Measurements from ENCODE around the gene SLC66A1. TPM values are rescaled to one million over a fixed set of nuclear protein-coding genes. Genes with fewer than 3 reads are reported as not detected.

Gene SLC66A1
- total RNA-seq, 2 experiments from 2014 or later: 9.2 to 9.6 TPM

DNA sequence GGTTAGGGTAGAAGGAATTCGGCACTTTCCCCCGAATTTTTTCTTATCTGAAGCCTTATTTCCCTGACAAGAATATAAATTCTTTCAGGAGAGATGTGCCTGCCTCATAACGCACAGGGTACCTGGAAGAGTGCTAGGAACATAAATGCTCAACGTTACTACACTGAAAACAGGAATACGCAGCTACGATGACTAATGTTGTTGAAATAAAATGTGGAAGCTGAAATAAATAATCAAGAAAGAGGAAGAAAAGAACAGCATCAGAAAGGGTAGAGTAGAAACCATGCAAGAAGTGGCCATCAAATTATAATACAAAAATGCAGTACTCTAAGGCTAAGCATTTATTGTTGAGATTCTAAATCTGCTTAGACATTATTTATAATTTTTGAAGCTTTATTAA, 33.9 kb downstream of the SLC66A1 start:
- H3K27ac Mint-ChIP-seq: no peak overlapping the region

DNA sequence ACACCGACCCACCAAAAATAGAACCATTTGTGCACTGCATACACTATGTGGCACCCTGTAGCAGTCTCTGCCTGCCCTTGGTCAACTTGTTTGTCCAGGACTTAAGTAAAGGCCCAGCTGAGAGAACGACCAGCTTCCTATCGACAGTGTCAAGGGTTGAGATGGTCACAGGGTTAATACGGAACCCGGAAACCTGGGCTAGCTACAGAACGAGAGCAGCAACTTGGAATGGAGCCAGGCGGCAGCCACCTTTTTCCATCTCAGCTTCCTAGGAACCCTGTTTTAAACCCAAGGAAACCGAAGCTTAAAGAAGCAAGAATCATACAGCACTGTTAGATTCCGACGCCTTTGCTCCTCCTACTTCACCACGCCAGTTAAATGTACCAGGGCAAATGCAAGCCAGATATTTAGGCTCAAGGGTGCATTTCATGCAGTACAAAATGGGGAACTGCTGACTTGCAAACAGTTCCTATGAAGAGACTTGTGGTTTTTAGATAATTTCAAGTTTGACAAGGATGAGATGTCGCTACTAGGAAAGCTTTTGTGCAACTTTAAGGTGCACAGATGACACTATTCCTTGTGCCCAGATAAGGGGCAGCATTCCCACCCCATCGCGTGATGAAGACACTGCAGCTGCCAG, 35.5 kb downstream of the SLC66A1 start:
- no peaks in the 10 kb centered on the region for H3K4me1 Mint-ChIP-seq
- no peaks in the 10 kb centered on the region for H3K9me3 Mint-ChIP-seq
- POLR2A ChIA-PET: interaction anchor here (0.6 kb wide), 1 partner anchor 94 kb away, joined by 3 read pairs; no protein-coding TSS in a partner anchor
- H3K4me3 Mint-ChIP-seq: no peak overlapping the region
- DNase-seq (no peak), ATAC-seq (ENCODE audit: low read depth) (no peak)
- H3K36me3 Mint-ChIP-seq: peaks cover 10% of the 10 kb centered on the region
- H3K27me3 Mint-ChIP-seq: no peaks in the 10 kb centered on the region
- H3K27ac Mint-ChIP-seq: no peak overlapping the region

More for the DNA sequence above, 33.9 kb downstream of the SLC66A1 start:
- no peaks in the 10 kb centered on the region for H3K27me3 Mint-ChIP-seq
- no peak for DNase-seq
- POLR2A ChIA-PET: interaction anchor here (0.6 to 0.8 kb wide), 2 partner anchors 16 to 159 kb away, joined by 3 read pairs; no protein-coding TSS in a partner anchor
- ATAC-seq (ENCODE audit: low read depth): no peak
- H3K4me3 Mint-ChIP-seq: no peak overlapping the region
- peaks cover 2% of the 10 kb centered on the region for H3K4me1 Mint-ChIP-seq
- H3K36me3 Mint-ChIP-seq: peaks cover 13% of the 10 kb centered on the region
- no peaks in the 10 kb centered on the region for H3K9me3 Mint-ChIP-seq

DNA sequence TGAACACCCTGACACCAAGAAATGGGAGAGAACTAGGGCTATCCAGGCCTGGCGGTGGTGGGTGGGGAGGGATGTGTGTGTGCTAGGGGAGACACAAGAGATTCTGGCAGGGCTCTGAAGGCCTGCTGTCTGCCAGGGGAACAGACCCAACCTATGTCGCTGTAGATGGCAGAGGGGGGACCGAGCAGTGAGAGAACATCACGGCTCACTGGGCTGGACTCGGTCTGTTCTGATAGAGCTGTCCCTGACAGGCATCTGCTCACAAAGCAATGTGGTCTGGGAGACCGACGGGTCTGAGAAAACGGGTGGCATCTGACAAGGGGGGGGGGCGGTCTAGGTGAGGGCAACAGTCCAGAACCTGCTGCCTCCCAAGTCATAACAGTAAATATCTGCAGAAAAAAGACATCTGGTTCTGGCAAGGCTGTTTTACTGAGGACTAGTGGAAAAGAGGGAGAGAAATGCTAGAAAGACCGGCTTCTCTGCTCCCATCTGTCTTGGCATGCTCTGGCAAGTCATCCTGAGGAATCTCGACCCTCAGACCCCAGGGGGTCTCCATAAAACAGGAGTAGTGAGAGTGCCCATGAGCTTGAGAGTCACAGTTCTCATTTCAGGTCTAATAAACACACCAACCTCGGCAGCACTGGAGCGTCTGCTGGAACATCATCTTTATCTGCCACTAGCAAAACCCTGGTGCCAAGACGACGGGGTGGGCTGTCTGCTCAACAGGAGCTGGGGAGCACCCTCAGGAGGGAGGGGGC, 36.5 kb downstream of the SLC66A1 start:
- ATAC-seq (ENCODE audit: low read depth) (no peak), DNase-seq (no peak)
- peak overlapping the region; percentile 65 for H3K27ac Mint-ChIP-seq
- peaks cover 11% of the 10 kb centered on the region for H3K36me3 Mint-ChIP-seq
- no peak overlapping the region for H3K4me3 Mint-ChIP-seq
- H3K4me1 Mint-ChIP-seq: no peaks in the 10 kb centered on the region
- POLR2A ChIA-PET: no interaction called here
- H3K27me3 Mint-ChIP-seq: no peaks in the 10 kb centered on the region
- H3K9me3 Mint-ChIP-seq: no peaks in the 10 kb centered on the region

DNA sequence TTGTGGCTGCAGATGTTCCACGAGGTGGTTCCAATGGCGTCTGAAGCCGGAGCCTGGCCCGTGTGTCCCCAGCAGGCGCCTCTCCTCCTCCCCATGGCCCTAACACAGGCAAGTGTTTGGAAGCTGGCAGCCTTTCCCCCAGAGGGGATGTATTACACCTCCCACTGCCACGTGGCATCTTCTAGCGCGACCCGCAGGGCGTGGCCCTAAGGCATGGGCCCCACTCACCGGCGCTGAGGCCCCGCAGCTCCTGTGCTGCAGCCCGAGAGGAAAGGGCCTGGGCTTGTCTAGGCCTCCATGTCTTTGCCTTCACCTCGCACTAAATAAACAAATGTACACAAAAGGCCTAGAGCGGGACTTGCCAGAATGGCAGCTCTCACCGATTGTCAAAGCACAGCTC, 37.9 kb downstream of the SLC66A1 start:
- Mint-ChIP-seq H3K9me3 (no peaks in the 10 kb centered on the region), H3K4me3 (no peak overlapping the region), H3K4me1 (no peaks in the 10 kb centered on the region), H3K36me3 (peaks cover 7% of the 10 kb centered on the region), H3K27me3 (no peaks in the 10 kb centered on the region), H3K27ac (no peak overlapping the region)
- POLR2A ChIA-PET: no interaction called here
- no peak for DNase-seq
- ATAC-seq (ENCODE audit: low read depth): no peak

GRCh38 chr1:19350566-19350965, 38.4 kb downstream of the SLC66A1 start:
- H3K36me3 Mint-ChIP-seq: peaks cover 8% of the 10 kb centered on the region
- no peak for DNase-seq
- no peaks in the 10 kb centered on the region for H3K27me3 Mint-ChIP-seq
- no peak for ATAC-seq (ENCODE audit: low read depth)
- no peak overlapping the region for H3K27ac Mint-ChIP-seq
- no peak overlapping the region for H3K4me3 Mint-ChIP-seq
- no peaks in the 10 kb centered on the region for H3K4me1 Mint-ChIP-seq
- POLR2A ChIA-PET: no interaction called here
- H3K9me3 Mint-ChIP-seq: no peaks in the 10 kb centered on the region

GRCh38 chr1:19351873-19352272, 39.7 kb downstream of the SLC66A1 start:
- Mint-ChIP-seq H3K9me3 (no peaks in the 10 kb centered on the region), H3K27me3 (no peaks in the 10 kb centered on the region), H3K27ac (no peak overlapping the region), H3K4me1 (no peaks in the 10 kb centered on the region), H3K4me3 (no peak overlapping the region), H3K36me3 (peaks cover 13% of the 10 kb centered on the region)
- ATAC-seq (ENCODE audit: low read depth) (no peak), DNase-seq (no peak)
- POLR2A ChIA-PET: no interaction called here

GRCh38 chr1:19352839-19353238, 40.7 kb downstream of the SLC66A1 start:
- DNase-seq: no peak
- no peak overlapping the region for H3K27ac Mint-ChIP-seq

GRCh38 chr1:19353596-19353995, 41.5 kb downstream of the SLC66A1 start:
- Mint-ChIP-seq H3K4me1 (no peaks in the 10 kb centered on the region), H3K9me3 (no peaks in the 10 kb centered on the region), H3K27me3 (no peaks in the 10 kb centered on the region), H3K4me3 (no peak overlapping the region), H3K27ac (peak overlapping the region; percentile 6), H3K36me3 (peaks cover 13% of the 10 kb centered on the region)
- no peak for ATAC-seq (ENCODE audit: low read depth)
- POLR2A ChIA-PET: no interaction called here
- DNase-seq: no peak

More at GRCh38 chr1:19352839-19353238, 40.7 kb downstream of the SLC66A1 start:
- Mint-ChIP-seq H3K36me3 (peaks cover 13% of the 10 kb centered on the region), H3K9me3 (no peaks in the 10 kb centered on the region), H3K4me3 (no peak overlapping the region), H3K27me3 (no peaks in the 10 kb centered on the region), H3K4me1 (no peaks in the 10 kb centered on the region)
- POLR2A ChIA-PET: no interaction called here
- ATAC-seq (ENCODE audit: low read depth): no peak

DNA sequence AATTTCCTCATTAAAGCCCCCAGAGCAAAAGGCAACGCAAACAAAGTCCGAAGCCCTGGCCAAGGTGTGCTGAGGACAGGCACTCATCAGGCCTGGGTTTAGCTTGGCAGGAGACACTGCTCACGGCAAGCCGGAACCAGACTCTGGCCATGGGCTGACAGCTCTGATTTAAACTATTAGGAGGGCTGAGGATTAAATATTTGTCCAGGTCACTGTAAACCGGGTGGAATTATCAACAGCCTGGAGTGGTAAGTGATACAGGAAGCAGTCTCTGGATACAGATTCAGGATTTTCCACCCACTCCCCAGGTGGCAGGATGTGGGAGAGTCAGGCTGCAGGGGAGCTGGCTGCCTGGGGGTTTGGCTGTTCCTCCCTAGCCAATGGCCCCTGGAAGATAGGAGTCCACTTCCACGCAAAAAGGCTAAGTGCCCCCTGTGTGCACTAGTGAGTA, 42.4 kb downstream of the SLC66A1 start:
- Mint-ChIP-seq H3K27ac (no peak overlapping the region), H3K27me3 (no peaks in the 10 kb centered on the region), H3K9me3 (no peaks in the 10 kb centered on the region), H3K36me3 (peaks cover 13% of the 10 kb centered on the region), H3K4me3 (no peak overlapping the region), H3K4me1 (no peaks in the 10 kb centered on the region)
- POLR2A ChIA-PET: no interaction called here
- no peak for ATAC-seq (ENCODE audit: low read depth)
- DNase-seq: no peak

GRCh38 chr1:19356266-19356665, 44.1 kb downstream of the SLC66A1 start:
- H3K4me3 Mint-ChIP-seq: no peak overlapping the region
- ATAC-seq (ENCODE audit: low read depth) (no peak), DNase-seq (no peak)
- peaks cover 11% of the 10 kb centered on the region for H3K36me3 Mint-ChIP-seq
- peaks cover 16% of the 10 kb centered on the region for H3K4me1 Mint-ChIP-seq
- no peaks in the 10 kb centered on the region for H3K27me3 Mint-ChIP-seq
- no peak overlapping the region for H3K27ac Mint-ChIP-seq
- no peaks in the 10 kb centered on the region for H3K9me3 Mint-ChIP-seq
- POLR2A ChIA-PET: no interaction called here

DNA sequence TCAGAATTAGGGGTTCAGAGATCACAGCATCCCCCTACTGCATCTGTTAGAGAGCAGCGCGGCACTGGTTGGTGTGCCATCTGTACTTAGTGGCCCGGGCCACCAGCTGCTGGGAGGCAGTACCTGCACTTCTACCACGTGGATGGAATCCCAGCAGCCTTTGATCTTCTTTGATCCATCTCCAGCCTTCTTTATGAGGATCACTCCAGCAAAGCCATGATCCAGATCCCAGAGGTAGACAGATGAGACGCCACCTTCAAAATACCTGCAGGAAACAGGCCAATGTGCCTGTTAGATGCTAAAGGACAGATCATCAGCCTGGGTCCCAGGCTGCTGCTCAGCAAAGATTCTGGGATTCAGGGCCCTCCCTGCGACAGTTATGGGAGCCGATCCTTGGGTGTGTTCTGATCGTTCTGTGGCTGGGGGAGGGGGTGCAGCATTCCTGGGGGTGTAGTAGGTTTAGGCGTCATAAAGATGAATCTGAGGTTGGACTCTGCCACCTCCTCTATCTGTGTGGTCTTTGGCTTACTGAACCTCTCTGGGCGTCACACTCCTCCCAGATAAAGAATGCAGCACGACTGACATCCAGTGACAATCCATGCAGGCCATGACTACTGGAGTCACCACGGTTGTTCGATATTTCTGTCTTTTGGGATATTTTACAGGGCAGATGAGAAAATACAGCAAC, 45.3 kb downstream of the SLC66A1 start:
- H3K4me1 Mint-ChIP-seq: peaks cover 18% of the 10 kb centered on the region
- DNase-seq: no peak
- no peak for ATAC-seq (ENCODE audit: low read depth)
- peaks cover 11% of the 10 kb centered on the region for H3K36me3 Mint-ChIP-seq
- H3K27me3 Mint-ChIP-seq: no peaks in the 10 kb centered on the region
- no peak overlapping the region for H3K4me3 Mint-ChIP-seq
- POLR2A ChIA-PET: no interaction called here
- H3K27ac Mint-ChIP-seq: no peak overlapping the region
- H3K9me3 Mint-ChIP-seq: no peaks in the 10 kb centered on the region

DNA sequence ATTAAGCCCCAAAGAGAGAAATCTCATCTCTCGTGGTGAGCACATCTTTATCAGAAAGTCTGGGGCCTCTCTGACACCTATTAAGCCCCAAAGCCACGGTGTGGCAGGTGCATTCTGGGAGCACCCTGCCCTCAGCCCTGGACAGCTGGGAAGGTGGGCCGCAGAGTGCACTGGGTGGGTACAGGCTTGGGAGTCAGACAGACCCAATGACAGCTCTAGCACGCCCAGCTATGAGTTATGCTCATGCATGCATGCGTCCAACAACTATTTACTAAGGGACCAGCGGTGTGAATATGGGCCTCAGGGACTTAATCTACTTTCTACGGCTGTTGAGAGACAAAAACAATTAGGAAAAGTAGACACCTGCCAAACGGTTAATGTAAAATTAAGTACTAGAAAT, 46.6 kb downstream of the SLC66A1 start:
- Mint-ChIP-seq H3K36me3 (peaks cover 8% of the 10 kb centered on the region), H3K4me3 (no peak overlapping the region), H3K4me1 (peaks cover 20% of the 10 kb centered on the region), H3K27ac (no peak overlapping the region), H3K9me3 (no peaks in the 10 kb centered on the region), H3K27me3 (no peaks in the 10 kb centered on the region)
- ATAC-seq (ENCODE audit: low read depth) (no peak), DNase-seq (no peak)
- POLR2A ChIA-PET: no interaction called here

- Mint-ChIP-seq H3K27me3 (no peaks in the 10 kb centered on the region), H3K27ac (no peak overlapping the region), H3K9me3 (no peaks in the 10 kb centered on the region), H3K36me3 (peaks cover 8% of the 10 kb centered on the region), H3K4me3 (no peak overlapping the region), H3K4me1 (peaks cover 20% of the 10 kb centered on the region)
- POLR2A ChIA-PET: interaction anchor here (0.6 kb wide), 1 partner anchor 42 kb away, joined by 3 read pairs; no protein-coding TSS in a partner anchor
- ATAC-seq (ENCODE audit: low read depth) (peak; percentile 10), DNase-seq (no peak)
Observed at GRCh38 chr1:19359357-19359756, 47.2 kb downstream of the SLC66A1 start.
